GM19452 (cell line): ENCODE results near the gene SLC35F3.

ENCODE experiments used
- ATAC-seq: cut with Tn5 transposase; IDR thresholded peaks from one replicate; pipeline ENCODE4 v1.9.1; 2021; ENCODE audit not compliant: unreplicated experiment

The SLC35F3 gene

GRCh38 chr1:233971753-233972152 lies 67.3 kb downstream of the SLC35F3 start:
- no peak for ATAC-seq

GRCh38 chr1:233972563-233972950 lies 68.1 kb downstream of the SLC35F3 start:
- ATAC-seq, result no peak

GRCh38 chr1:233972951-233973635 lies 68.6 kb downstream of the SLC35F3 start:
- ATAC-seq, result no peak

- no peak for ATAC-seq
These were observed 71.0 kb downstream of the SLC35F3 start for GRCh38 chr1:233975486-233975885.

GRCh38 chr1:233981042-233981675 lies 76.7 kb downstream of the SLC35F3 start:
- ATAC-seq, result no peak

GRCh38 chr1:233982827-233983518 lies 78.5 kb downstream of the SLC35F3 start:
- no peak for ATAC-seq

GRCh38 chr1:233983811-233984210 lies 79.3 kb downstream of the SLC35F3 start:
- ATAC-seq, result no peak

- ATAC-seq, result no peak
These were observed 84.7 kb downstream of the SLC35F3 start for GRCh38 chr1:233988963-233989696.

GRCh38 chr1:233990486-233990885 lies 86.0 kb downstream of the SLC35F3 start:
- ATAC-seq, result no peak

GRCh38 chr1:233993651-233994050 lies 89.2 kb downstream of the SLC35F3 start:
- ATAC-seq, result no peak

GRCh38 chr1:233994112-233994511 lies 89.6 kb downstream of the SLC35F3 start:
- no peak for ATAC-seq

GRCh38 chr1:233998456-233998855 lies 94.0 kb downstream of the SLC35F3 start:
- ATAC-seq, result no peak

- ATAC-seq, result no peak
These were observed 94.4 kb downstream of the SLC35F3 start for GRCh38 chr1:233998891-233999290.

- ATAC-seq, result no peak
These were observed 96.1 kb downstream of the SLC35F3 start for GRCh38 chr1:234000557-234001041.

- no peak for ATAC-seq
These were observed 97.3 kb downstream of the SLC35F3 start for GRCh38 chr1:234001817-234002216.

GRCh38 chr1:234004591-234004990 lies 100.1 kb downstream of the SLC35F3 start:
- no peak for ATAC-seq

- ATAC-seq, result no peak
These were observed 103.2 kb downstream of the SLC35F3 start for GRCh38 chr1:234007684-234008083.

- no peak for ATAC-seq
These were observed 104.1 kb downstream of the SLC35F3 start for GRCh38 chr1:234008591-234008990.

GRCh38 chr1:234009668-234010067 lies 105.2 kb downstream of the SLC35F3 start:
- ATAC-seq, result no peak

- ATAC-seq, result no peak
These were observed 109.7 kb downstream of the SLC35F3 start for GRCh38 chr1:234014208-234014607.

- no peak for ATAC-seq
These were observed 114.3 kb downstream of the SLC35F3 start for GRCh38 chr1:234018816-234019215.
